Choroid plexus epithelial cell (primary cell): ENCODE measurements around the gene CDKL1.
"Not testable (repeated sequence)": the region's sequence is repeated elsewhere in the genome, so short reads cannot be mapped to it uniquely, and the experiment has no call there.

ENCODE experiments used
- DNase-seq: peaks from one replicate; pipeline ENCODE4 v3.0.0-alpha.2; 2010; ENCODE audit warnings: low read depth
- H3K4me3 ChIP-seq: 2 replicates; pipeline ENCODE4 v1.5.1; 2011; ENCODE audit warnings: low read depth, mild to moderate bottlenecking, control low read depth, low read length, moderate library complexity
- TF ChIP-seq, protein P1 (sequence below): conservative IDR thresholded peaks from 2 replicates; pipeline ENCODE4 v1.5.1; 2011; ENCODE audit warnings: low read depth, mild to moderate bottlenecking, control low read depth, inconsistent platforms, low read length, moderate library complexity

CDKL1 gene

DNA sequence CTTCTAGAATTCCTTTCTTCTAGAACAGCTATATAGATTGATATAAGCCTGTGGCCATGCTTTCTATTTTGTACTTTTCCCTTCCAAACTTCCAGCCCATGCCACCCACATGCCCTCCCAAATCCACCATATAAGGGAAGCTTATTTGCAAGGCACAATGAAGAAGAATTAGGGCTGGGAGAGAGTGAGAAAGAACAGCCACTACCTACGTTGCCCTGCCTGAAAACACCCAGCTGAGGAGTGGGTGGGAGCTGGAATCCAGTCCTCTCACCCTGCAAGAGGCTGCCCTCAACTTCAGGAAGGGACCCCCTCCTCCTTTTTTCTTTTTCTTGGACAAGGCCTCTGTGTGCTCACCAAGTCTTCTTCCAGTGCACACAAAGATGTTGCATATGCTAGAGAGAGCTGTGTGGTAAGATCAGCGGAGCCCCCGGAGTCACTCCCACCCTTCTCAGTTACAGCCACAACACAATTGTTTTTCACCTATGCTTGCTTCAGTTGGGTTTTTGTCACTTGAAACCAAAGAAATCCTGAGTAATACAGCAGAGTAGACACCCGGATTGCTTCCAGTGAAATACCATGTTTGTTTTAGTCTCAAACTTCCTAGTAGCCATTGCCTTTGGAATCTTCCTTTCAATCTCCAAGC, 38.8 kb downstream of the CDKL1 start:
- H3K4me3 ChIP-seq, result no peak overlapping the region
- no peak for DNase-seq
- TF ChIP-seq, protein P1, sequence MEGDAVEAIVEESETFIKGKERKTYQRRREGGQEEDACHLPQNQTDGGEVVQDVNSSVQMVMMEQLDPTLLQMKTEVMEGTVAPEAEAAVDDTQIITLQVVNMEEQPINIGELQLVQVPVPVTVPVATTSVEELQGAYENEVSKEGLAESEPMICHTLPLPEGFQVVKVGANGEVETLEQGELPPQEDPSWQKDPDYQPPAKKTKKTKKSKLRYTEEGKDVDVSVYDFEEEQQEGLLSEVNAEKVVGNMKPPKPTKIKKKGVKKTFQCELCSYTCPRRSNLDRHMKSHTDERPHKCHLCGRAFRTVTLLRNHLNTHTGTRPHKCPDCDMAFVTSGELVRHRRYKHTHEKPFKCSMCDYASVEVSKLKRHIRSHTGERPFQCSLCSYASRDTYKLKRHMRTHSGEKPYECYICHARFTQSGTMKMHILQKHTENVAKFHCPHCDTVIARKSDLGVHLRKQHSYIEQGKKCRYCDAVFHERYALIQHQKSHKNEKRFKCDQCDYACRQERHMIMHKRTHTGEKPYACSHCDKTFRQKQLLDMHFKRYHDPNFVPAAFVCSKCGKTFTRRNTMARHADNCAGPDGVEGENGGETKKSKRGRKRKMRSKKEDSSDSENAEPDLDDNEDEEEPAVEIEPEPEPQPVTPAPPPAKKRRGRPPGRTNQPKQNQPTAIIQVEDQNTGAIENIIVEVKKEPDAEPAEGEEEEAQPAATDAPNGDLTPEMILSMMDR, result no peak

DNA sequence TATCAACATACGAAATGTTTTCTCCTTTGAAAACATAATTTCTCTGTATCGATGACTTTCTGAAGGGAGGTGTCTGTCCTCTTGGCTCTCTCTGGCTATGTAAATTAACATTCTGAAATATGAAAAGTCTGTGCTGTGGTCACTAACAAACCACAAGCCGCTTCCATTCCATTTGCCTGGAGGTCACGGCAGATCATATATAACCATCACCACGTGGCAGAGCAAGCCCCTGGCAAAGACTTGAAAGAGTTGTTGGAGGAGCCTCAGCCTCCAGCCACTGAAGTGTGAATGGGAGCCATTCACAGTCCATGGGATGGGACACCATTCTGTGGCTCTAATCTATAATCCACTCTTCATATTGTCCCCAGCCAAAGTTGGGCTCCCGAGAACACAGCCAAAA, 39.6 kb downstream of the CDKL1 start:
- no peak for DNase-seq
- H3K4me3 ChIP-seq, result no peak overlapping the region
- TF ChIP-seq, protein P1, result no peak

DNA sequence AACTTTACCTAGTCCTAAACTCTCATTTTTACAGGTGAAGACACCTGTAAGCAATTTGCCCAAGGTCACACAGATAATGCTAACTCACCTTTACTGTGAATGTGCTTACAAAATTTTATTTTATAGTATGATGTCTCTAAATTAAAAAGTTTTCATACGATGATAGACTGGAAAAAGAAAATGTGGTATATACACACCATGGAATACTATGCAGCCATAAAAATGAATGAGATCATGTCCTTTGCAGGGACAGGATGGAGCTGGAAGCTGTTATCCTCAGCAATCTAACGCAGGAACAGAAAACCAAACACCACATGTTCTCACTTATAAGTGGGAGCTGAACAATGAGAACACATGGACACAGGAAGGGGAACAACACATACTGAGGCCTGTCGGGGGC, 40.4 kb downstream of the CDKL1 start:
- not testable (repeated sequence) for DNase-seq, H3K4me3 ChIP-seq

DNA sequence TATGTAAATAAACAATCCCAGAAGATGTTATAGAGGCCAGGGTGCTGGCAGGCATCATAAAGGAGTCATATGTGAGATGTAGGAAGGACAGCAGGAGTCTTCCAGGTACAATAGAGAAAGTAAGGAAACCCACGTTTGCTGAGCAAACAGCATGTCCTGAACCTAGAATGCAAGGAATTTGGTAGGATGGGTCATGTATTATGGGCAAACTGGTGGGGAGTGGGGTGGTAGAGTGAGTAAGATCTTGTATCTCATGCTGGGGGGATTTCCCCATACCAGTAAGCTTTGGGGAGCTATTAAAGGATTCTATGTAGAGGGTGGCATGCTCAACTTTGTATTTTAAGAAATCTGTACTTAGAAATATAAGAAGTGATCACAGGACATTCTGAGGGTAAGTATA, 41.0 kb downstream of the CDKL1 start:
- no peak for DNase-seq
- H3K4me3 ChIP-seq, result no peak overlapping the region
- TF ChIP-seq, protein P1, result no peak

DNA sequence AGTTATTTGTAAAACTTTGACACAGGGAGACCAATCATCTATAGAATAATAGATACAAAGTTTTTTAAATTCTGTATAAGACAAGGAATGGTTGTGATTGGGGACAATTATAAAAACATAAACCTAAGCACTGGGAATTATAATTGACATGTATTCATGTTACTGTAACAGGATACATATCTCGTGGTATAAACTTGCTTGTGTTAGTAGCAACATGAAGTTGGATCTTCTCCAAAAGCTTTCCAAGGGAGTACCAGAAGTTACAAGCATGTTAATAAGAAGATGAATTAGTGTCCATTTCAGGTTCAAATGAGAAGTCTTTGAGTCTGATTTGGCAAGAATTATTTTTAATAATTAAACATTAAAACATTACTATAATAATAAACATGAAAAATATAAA, 42.2 kb downstream of the CDKL1 start:
- peak; percentile 76 for DNase-seq
- TF ChIP-seq, protein P1, result no peak
- no peak overlapping the region for H3K4me3 ChIP-seq

DNA sequence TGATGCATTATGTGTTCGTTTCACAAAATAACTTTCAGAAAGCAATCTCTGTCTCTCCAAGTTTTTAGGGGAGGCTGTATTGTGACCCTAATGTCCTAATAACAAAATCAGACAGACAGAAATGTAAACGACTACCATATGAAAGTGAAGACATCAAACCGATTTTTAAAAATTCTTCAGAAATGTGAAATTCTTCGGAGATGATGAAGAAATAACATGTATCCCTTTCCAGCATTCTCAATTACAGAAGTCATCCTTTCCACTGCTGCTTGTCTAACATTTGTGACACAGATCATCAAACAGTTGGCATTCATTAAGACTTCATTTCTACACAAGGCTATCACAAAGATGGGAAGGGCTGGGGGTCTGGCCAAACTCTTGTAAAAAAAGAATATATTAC, 43.6 kb downstream of the CDKL1 start:
- no peak overlapping the region for H3K4me3 ChIP-seq
- DNase-seq, result peak; percentile 27
- TF ChIP-seq, protein P1, result no peak

DNA sequence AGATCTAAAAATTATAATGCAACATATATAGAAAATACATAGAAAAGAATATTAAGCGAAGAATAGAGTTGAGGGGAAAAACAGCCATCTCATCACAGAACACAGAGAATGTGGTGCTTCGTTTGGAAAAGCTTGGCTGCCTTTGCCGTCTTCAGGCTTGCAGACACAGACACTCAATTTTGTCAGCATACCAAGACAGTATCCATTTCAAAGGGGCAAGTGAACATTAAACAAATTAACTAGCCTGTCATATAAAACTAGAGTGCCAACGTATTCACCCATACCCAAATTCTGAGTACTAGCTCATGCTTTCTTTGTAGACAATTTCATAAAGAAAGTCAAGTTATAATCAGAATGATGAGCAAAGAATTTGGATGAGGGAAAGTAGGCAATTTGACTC, 44.1 kb downstream of the CDKL1 start:
- TF ChIP-seq, protein P1, result no peak
- no peak overlapping the region for H3K4me3 ChIP-seq

DNA sequence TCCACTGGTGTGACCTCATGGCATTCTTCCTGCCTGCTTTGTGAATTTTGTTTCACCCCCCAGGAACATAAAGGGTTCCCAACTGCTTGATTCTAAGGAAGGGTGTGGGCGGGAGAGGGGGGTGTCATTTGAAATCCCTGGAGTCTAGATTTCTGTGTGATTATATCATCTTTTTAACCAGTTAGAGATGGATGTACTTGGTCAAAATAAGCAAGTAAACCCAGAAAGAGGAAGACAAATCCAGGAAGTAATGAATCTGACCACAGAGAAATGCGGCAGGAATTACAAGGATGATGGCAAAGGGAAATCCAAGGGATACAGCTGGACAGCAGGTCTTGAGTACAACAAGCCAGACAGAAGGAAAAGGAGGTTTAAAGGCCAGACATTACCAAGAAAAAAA, 45.7 kb downstream of the CDKL1 start:
- no peak overlapping the region for H3K4me3 ChIP-seq
- TF ChIP-seq, protein P1, result no peak
- DNase-seq, result no peak

More for the DNA sequence above, 44.1 kb downstream of the CDKL1 start:
- DNase-seq, result no peak
